NB4 (cell line): ENCODE results near the gene CDH23.

ENCODE experiments used
- DNase-seq: peaks from one replicate; pipeline ENCODE4 v3.0.0; 2010; ENCODE audit warnings: low read depth
- H3K4me3 ChIP-seq: one replicate; pipeline ENCODE4 v1.5.1; 2011; ENCODE audit warnings: mild to moderate bottlenecking, low read depth, low read length, moderate library complexity
- MAX ChIP-seq: IDR thresholded peaks from 2 replicates; pipeline ENCODE4 v1.6.1; 2011; ENCODE audit warnings: low read depth, low read length
- MYC ChIP-seq: IDR thresholded peaks from 2 replicates; pipeline ENCODE4 v1.6.1; 2011; ENCODE audit warnings: low read depth, low read length
- POLR2A ChIP-seq: IDR thresholded peaks from 2 replicates; pipeline ENCODE4 v1.6.1; 2011; ENCODE audit warnings: mild to moderate bottlenecking; ENCODE audit not compliant: insufficient read length; ENCODE audit errors: extremely low read depth
- TF ChIP-seq, protein P1 (sequence below): IDR thresholded peaks from one replicate; pipeline ENCODE4 v1.5.1; 2012; ENCODE audit warnings: low read depth, low read length

The CDH23 gene

DNA sequence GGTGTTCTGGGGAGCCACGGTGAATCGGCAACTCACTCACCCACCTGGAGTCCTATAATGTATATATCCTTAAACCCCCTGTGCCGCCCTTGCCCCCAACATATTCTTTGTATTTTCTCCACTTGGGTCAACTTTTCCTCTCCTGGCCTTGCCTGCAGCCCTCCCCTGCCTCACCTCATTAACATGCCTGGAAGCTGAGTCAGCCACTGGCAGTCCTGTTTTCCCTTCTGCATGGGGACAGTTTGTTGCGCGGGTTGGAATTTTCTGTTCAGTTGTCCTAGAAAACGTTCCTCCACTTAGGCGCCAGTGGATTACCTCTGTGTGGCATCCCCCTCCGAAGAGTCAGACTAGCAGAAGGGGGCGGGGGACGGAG lies 225.4 kb downstream of the CDH23 start:
- TF ChIP-seq POLR2A (no peak), MYC (no peak), MAX (no peak)
- TF ChIP-seq, protein P1, sequence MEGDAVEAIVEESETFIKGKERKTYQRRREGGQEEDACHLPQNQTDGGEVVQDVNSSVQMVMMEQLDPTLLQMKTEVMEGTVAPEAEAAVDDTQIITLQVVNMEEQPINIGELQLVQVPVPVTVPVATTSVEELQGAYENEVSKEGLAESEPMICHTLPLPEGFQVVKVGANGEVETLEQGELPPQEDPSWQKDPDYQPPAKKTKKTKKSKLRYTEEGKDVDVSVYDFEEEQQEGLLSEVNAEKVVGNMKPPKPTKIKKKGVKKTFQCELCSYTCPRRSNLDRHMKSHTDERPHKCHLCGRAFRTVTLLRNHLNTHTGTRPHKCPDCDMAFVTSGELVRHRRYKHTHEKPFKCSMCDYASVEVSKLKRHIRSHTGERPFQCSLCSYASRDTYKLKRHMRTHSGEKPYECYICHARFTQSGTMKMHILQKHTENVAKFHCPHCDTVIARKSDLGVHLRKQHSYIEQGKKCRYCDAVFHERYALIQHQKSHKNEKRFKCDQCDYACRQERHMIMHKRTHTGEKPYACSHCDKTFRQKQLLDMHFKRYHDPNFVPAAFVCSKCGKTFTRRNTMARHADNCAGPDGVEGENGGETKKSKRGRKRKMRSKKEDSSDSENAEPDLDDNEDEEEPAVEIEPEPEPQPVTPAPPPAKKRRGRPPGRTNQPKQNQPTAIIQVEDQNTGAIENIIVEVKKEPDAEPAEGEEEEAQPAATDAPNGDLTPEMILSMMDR: no peak
- no peak for DNase-seq
- no peak overlapping the region for H3K4me3 ChIP-seq

DNA sequence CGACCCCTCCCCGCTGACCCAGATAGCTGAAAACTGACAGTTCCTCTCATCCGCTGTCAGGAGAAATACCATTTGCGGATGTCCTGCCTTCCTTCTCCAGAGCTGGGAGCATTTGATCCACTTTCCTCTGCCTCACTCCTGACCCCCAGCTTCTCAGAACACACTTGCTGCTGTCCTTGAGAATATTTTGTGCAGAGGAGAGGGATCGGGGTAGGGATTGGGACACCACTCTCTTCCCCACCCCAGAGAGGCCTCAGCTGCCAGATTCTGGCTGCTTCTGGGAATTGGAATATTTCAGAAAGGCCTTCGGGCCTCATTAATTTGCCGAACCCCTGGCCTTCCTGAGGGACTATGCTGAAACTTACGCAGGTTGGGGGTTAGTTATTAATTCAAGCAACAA lies 225.9 kb downstream of the CDH23 start:
- no peak overlapping the region for H3K4me3 ChIP-seq
- DNase-seq: no peak
- no peak for TF ChIP-seq POLR2A
- no peak for TF ChIP-seq MAX
- TF ChIP-seq, protein P1: no peak
- no peak for TF ChIP-seq MYC

DNA sequence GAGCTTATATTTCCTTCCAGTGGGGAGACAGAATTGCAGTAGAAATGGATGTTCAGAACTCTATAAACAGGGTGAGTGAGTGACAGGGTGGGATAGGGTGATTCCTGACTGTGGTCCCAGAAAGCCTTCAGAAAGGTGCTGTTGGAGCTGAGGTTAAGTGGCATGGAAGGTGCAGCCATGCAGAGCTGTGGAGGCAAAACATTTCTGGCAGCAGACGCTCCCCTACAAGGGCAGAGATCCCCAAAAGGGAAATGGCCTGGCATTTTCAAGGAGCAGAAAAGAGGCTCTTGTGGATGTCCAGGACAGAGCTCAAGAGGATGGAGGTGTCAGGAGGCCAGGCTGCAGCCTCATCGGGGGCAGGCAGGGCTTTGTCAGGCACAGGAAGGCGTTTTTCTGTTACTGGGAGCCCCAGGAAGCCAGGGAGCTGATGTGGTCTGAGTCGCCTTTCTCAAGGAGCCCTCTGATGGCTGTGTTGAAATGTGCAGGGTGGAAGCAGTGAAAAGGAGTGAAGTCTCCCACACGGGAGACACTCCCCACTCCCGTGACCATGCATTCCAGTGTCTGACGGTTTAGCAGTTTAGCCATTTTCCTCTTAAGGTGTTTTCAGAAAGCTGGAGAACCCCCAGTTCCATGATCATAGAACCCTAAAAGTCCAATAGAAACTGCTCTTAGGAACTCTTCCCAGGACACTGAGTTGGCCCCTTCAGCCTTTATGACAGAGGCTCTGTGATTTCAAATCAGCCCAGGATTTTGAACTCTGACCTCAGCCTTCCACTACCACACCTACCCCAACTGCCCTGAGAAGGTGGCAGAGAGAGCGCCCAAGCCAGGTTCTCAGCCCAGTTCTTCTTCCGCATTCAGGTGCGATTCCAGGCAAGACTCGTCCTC lies 226.6 kb downstream of the CDH23 start:
- TF ChIP-seq, protein P1: peak; percentile 29
- TF ChIP-seq POLR2A: no peak
- H3K4me3 ChIP-seq: no peak overlapping the region
- peak; percentile 57 for DNase-seq

- no peak overlapping the region for H3K4me3 ChIP-seq
- TF ChIP-seq MYC: no peak
- TF ChIP-seq POLR2A: no peak
- TF ChIP-seq, protein P1: no peak
- no peak for TF ChIP-seq MAX
- no peak for DNase-seq
Observed at GRCh38 chr10:71623986-71624291, 227.2 kb downstream of the CDH23 start.

DNA sequence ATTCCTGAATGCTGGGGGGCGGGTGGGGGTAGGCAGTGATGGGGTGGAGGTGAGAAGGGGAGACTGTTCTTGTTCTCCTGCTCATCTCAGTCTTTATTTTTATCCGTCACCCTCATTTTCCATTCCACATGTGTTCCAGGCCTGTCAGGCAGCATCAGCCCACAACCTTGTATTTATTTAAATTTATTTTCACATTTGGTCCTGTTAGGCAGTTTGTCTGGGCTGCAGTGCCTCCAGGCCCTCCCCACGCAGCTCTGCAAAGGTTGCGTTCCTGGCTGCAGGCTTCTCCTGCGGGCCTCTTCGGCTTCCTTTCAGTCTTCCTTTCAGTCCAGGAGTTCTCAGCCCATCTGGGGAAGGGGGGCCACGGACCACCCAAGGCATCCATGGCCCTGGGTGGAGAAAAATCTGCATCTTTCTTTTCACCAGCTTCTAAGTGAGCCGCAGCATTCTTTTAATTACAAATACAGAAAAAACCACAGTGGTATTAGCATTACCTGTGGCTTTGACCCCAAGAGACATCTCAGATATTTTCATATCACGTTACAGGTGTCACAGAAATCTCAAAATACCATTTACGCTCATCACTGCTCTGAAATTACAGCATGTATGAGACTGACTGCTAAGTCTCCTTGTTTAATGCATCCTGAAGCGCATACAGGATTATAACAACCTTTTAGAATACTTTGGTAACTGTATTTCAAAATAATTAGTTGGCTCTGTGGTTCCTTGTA lies 228.9 kb downstream of the CDH23 start:
- no peak overlapping the region for H3K4me3 ChIP-seq
- no peak for TF ChIP-seq POLR2A
- TF ChIP-seq MYC: no peak
- no peak for TF ChIP-seq MAX
- TF ChIP-seq, protein P1: no peak
- DNase-seq: no peak
